ENCODE measurements around the gene LAMTOR1. TPM values are rescaled to one million over a fixed set of nuclear protein-coding genes. Genes with fewer than 3 reads are reported as not detected.

LAMTOR1 gene
- total and polyA plus RNA-seq, 2 donors (not counting 3 experiments of a cell fraction or from before 2014, with no cell fraction given) = 95.1 to 174 TPM

DNA sequence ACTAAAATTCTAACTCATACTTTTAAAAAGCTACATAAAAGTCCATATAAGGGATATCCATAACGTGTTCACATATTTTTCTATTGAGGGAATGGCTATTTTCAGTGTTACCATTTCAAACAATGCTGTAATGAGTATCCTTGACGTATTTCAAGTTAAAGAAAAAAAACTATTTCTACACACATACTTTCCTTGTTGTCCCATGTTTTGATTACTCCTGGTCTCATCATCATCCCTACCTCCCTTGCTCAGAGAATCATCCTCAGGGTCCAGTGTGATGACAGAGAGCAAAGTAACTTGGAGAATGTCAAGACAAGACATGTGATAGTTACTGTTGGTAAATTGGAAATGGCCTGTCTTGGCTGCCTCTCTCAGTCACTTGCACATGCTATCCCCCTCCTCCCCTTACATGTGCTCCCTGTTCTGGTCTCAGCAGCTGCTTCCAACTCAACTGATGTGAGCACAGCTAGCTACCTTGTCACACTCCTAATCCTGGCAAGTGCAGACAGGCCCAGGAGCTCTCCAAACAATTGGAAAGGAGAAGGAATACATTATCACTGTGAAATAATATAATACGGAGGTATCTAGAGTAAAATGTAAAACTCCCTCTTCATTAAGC, 44.6 kb downstream of the LAMTOR1 start:
- POLR2A ChIA-PET = no interaction called here
- Histone ChIP-seq H3K9me3 (replicated peaks; ENCODE audit: control insufficient read depth, insufficient read depth, low read length) (no peaks in the 10 kb centered on the region), H2AFZ (ENCODE audit: low read depth, low read length) (no peak overlapping the region), H3K4me1 (ENCODE audit: control insufficient read depth, extremely low read depth, insufficient read depth, low read length) (no peaks in the 10 kb centered on the region), H3K27ac (ENCODE audit: insufficient read depth, low read depth, low read length) (no peak overlapping the region), H3K4me2 (ENCODE audit: insufficient read depth, low read length) (no peak overlapping the region), H4K20me1 (replicated peaks; ENCODE audit: control insufficient read depth, extremely low read depth, insufficient read depth, low read length) (no peaks in the 10 kb centered on the region), H3K9me1 (replicated peaks; ENCODE audit: control insufficient read depth, extremely low read depth, insufficient read depth, low read length) (no peaks in the 10 kb centered on the region), H3K4me3 (replicated peaks in 1 of 3; ENCODE audit: insufficient read depth in 1 of 3, low read depth in 1 of 3, low read length in 3 of 3) (no peak overlapping the region), H3K79me2 (ENCODE audit: control insufficient read depth, insufficient read depth, low read length) (peaks cover 41% of the 10 kb centered on the region), H3K9ac (replicated peaks; ENCODE audit: extremely low read depth, insufficient read depth, low read length) (no peak overlapping the region), H3K36me3 (ENCODE audit: control insufficient read depth in 2 of 2, extremely low read depth in 1 of 2, insufficient read depth in 2 of 2, low read length in 2 of 2) (peaks cover 0 to 3% of the 10 kb centered on the region in 2 experiments), H3K27me3 (ENCODE audit: control insufficient read depth in 2 of 2, insufficient read depth in 2 of 2, low read length in 2 of 2) (no peaks in the 10 kb centered on the region)
- dilution Hi-C loops (cut with MboI; ENCODE audit: extremely low pct_ligation_motif_present, low sequenced_read_pairs) (no loop called here), intact Hi-C loops (cut with micrococcal nuclease) (no loop called here)
- FAIRE-seq (no peak), DNase-seq (ENCODE audit: low read depth, low spot score) (no peak)
- BruUV-seq (replicated peaks) = no TSS peak
- TF ChIP-seq GATA2 (IDR thresholded peaks at IDR 0.05; ENCODE audit: insufficient read depth, insufficient read length, low read depth, low read length) (no peak), POLR2AphosphoS5 (IDR thresholded peaks at IDR 0.05; ENCODE audit: insufficient read depth, low read depth, low read length) (no peak), MYC (IDR thresholded peaks at IDR 0.05; ENCODE audit: low read depth, low read length) (no peak), JUN (IDR thresholded peaks at IDR 0.05; ENCODE audit: borderline replicate concordance, insufficient read depth, insufficient read length, low read depth) (no peak), POLR2A (IDR thresholded peaks at IDR 0.05; ENCODE audit: low read depth, low read length) (no peak), EZH2 (IDR thresholded peaks at IDR 0.05; ENCODE audit: borderline replicate concordance, low read depth, low read length, severe bottlenecking) (no peak), FOS (IDR thresholded peaks at IDR 0.05; ENCODE audit: borderline replicate concordance, insufficient read depth, low read length) (no peak)
- TF ChIP-seq, protein P1, sequence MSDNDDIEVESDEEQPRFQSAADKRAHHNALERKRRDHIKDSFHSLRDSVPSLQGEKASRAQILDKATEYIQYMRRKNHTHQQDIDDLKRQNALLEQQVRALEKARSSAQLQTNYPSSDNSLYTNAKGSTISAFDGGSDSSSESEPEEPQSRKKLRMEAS (IDR thresholded peaks at IDR 0.05; ENCODE audit: insufficient read depth, insufficient read length) = no peak
- CTCF ChIA-PET = interaction anchor here (1.1 to 3.0 kb wide), 4 partner anchors 9 to 33 kb away, joined by 3 to 8 read pairs (median 5); no protein-coding TSS in a partner anchor
